Amniotic stem cell (primary cell): ENCODE results near the gene LGALS16.
"Not testable (repeated sequence)": the region's sequence is repeated elsewhere in the genome, so short reads cannot be mapped to it uniquely, and the experiment has no call there.

Experiments used
- DNase-seq: peaks from one replicate; lab custom pipeline; 2025; lab: John Stamatoyannopoulos, UW

The LGALS16 gene

GRCh38 chr19:39655613-39656012, at the start of gene LGALS16:
Gene LGALS16 (plus strand): TSS chr19:39655913. CDS start chr19:39655962, 49 bp downstream.
- no peak for DNase-seq

DNA sequence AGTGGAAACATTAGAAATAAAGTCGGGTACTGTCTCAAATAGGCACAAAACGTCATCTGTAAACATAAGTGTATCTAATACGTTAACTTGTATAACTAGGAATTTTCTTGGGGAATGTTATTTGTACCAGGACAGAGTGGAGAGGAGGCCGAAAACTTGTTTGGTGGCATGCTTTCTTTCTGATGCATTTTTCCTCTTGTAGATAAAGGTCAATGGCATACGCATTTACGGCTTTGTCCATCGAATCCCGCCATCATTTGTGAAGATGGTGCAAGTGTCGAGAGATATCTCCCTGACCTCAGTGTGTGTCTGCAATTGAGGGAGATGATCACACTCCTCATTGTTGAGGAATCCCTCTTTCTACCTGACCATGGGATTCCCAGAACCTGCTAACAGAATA, 48.7 kb upstream of the LGALS16 start:
- no peak for DNase-seq

DNA sequence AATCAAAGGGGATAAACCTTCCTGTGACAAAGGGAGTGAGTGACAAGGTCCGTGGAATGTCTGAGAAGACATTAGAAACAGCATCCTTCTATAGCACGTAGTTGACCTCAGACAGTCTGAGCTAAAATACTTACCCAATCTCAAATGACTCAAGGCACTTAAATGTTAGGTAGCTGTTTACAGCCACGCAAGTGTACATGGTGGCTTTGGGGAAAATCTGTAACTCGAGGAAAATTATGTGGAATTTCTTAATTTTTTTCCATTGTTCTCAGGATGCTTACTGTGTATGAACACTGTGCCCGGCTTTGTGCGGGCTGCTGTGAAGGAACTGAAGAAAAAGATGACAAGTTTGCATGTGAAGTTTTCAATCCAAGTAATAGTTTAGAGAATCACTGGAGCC, 48.2 kb upstream of the LGALS16 start:
- no peak for DNase-seq

DNA sequence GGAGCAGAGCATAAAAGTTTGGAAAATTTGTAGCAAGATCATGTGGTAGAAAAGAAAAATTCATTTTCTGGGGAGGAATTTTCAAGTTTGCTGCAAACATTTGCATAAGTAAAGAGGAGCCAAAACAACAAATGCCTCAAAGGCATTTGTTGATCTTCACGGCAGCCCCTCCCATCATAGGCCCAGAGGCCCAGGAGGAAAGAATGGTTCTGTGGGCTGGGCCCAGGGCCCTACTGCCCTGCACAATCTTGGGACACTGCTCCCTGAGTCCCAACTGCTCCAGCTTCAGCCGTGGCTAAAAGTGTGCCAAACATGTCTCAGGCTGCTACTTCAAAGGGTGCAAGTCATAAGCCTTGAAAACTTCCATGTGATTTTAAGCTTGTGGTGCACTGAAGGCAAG, 42.1 kb upstream of the LGALS16 start:
- no peak for DNase-seq

DNA sequence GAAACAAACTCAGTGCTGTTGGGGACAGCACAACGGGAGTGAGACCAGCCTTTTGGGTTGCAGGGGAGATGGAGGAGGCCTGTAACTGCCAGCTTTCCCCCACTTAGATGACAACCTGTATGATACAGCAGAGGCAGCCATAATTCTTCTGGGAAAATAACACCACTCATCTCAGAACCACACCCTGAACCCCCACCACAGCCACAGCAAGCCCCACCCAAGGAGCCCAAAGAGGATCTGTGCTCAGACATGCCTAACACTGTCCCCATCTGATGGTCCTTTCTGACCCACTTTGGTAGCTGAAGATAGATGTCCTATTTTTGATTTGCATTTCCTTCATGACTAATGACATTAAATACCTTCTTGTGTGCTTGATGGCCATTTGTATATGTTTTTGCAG, 38.0 kb upstream of the LGALS16 start:
- no peak for DNase-seq

- no peak for DNase-seq
Observed at GRCh38 chr19:39623946-39624345, 31.8 kb upstream of the LGALS16 start.

- DNase-seq = not testable (repeated sequence)
Observed at GRCh38 chr19:39627631-39628030, 28.1 kb upstream of the LGALS16 start.

DNA sequence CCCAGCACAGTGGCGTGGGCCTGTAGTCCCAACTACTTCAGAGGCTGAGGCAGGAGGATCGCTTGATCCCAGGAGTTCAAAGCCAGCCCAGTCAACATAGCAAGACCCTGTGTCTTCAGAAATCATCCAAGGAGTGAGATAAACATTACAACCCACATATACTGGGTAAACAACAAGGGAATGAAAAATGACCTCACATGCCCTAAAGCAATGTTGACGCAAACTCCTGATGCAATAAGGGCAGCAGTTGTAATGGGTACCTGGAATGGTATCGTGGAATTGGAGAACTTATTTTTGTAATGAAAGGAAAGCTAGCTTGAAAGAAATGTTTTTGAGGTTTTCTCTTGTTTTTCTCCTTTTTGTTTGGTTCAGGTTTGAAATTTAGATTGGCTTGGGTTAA, 24.5 kb upstream of the LGALS16 start:
- DNase-seq = no peak

GRCh38 chr19:39631626-39632025, 24.1 kb upstream of the LGALS16 start:
- no peak for DNase-seq

DNA sequence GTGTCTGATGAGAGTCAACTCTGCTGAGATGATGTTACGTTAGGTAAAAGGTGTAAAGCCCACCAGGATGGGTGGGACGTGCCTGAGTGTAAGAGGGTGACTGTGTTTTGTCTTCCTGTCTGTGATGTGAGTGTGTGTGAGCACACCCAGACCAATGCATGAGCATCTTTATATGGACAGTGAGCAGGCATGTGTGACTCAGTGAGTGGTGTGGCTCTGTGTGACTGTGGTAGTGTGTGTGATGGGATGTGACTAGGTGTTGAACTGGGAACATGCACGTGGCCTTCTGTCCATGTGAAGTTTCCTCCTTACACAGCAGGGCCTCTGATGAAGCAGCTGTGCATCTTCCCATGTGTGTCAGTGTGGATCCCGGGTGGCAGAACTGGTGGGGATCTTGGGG, 17.8 kb upstream of the LGALS16 start:
- DNase-seq = no peak

- DNase-seq = no peak
Observed at GRCh38 chr19:39641773-39642172, 13.9 kb upstream of the LGALS16 start.

GRCh38 chr19:39643591-39643990, 12.1 kb upstream of the LGALS16 start:
- DNase-seq = no peak

DNA sequence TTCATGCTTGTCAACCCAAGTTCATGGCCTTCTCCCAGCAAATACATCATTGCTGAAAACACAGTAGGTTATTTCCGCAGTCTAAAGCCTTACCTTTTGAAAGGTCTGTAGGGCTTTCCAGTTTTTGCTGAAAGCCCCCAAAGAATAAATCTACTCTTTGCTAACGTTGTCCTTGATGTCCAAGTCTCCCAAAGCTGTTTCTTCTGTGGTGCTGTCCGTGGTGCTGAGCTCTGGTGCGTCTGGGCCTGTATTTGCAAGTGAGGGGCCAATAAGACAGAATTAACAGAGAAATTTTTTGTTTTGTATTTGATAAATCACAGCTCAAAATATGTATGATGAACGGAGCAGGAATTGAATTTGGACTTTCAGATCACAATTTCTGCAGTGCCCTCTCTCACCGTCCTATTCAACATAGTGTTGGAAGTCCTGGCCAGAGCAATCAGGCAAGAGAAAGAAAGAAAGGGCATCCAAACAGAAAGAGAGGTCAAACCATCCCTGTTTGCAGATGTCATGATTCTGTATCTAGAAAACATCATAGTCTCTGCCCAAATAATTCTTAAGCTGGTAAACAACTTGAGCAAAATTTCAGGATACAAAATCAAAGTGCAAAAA, 9.8 kb upstream of the LGALS16 start:
- DNase-seq = no peak

- no peak for DNase-seq
Observed at GRCh38 chr19:39647918-39648317, 7.8 kb upstream of the LGALS16 start.

DNA sequence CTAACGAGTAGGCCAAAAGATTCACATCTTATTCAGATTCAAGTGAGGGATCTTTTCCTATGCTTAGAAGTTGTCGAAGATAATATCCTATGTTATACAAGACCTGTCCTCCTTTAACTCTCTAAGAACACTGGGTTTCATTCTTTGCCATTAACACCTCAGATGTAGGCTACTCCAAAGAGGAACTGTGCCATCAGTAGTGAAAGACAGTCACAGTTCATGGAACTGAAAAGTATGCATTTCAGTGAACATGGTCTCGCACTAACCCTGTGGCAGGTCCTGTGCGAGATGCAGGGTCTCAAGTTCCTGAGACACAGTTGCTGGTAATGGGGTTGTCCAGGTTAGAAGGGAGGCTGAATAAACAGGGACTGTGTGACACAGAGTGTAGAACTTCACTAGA, 4.1 kb downstream of the LGALS16 start:
- DNase-seq = no peak

DNA sequence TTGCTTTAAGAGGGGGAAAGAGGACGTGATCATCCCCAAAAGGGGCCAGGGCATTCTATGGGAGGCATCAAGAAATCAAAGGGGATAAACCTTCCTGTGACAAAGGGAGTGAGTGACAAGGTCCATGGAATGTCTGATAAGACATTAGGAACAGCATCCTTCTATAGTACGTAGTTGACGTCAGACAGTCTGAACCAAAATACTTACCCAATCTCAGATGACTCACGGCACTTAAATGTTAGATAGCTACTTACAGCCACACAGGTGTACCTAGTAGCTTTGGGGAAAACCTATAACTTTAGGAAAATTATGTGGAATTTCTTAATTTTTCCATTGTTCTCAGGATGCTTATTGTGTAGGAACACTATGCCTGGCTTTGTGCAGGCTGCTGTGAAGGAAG, 4.9 kb downstream of the LGALS16 start:
- DNase-seq = no peak

- no peak for DNase-seq
Observed at GRCh38 chr19:39661565-39661964, 5.9 kb downstream of the LGALS16 start.

DNA sequence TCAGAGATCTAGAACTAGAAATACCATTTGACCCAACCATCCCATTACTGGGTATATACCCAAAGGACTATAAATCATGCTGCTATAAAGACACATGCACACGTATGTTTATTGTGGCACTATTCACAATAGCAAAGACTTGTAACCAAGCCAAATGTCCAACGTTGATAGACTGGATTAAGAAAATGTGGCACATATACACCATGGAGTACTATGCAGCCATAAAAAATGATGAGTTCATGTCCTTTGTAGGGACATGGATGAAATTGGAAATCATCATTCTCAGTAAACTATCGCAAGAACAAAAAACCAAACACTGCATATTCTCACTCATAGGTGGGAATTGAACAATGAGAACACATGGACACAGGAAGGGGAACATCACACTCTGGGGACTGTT, 14.1 kb downstream of the LGALS16 start:
- DNase-seq = not testable (repeated sequence)

GRCh38 chr19:39670998-39671397, 15.3 kb downstream of the LGALS16 start:
- DNase-seq = no peak

- DNase-seq = peak; percentile 40
Observed at GRCh38 chr19:39671739-39672363, 16.1 kb downstream of the LGALS16 start.

- no peak for DNase-seq
Observed at GRCh38 chr19:39672473-39672872, 16.8 kb downstream of the LGALS16 start.

GRCh38 chr19:39673862-39674261, 18.1 kb downstream of the LGALS16 start:
- not testable (repeated sequence) for DNase-seq

GRCh38 chr19:39676004-39676403, 20.3 kb downstream of the LGALS16 start:
- DNase-seq = no peak
